Natural killer cell (primary cell): ENCODE results near the gene PRKAG1. TPM values are rescaled to one million over a fixed set of nuclear protein-coding genes. Genes with fewer than 3 reads are reported as not detected.

Experiments
- ATAC-seq, 3 donors: fragments of 150-1000 bp in 2 of 3; fragments of 200-7000 bp in 1 of 3; cut with Tn5 transposase; 1 replicate in 1 of 3; 2 replicates in 2 of 3; pipeline ENCODE4 v1.10.0; 2021; ENCODE audit warnings: mild to moderate bottlenecking in 2 of 3, moderate library complexity in 2 of 3
- DNase-seq, 2 donors: peaks; one replicate each; pipeline versions ENCODE4 v3.0.0 to v3.0.0-alpha.2; 2013 to 2021; ENCODE audit warnings: mixed read lengths in 1 of 2
- H3K27ac ChIP-seq: one replicate; pipeline ENCODE4 v1.5.1; 2013; ENCODE audit warnings: mild to moderate bottlenecking, low read length
- H3K27me3 ChIP-seq: one replicate; pipeline ENCODE4 v1.6.1; 2013; ENCODE audit warnings: low read length; ENCODE audit not compliant: control insufficient read depth, insufficient read depth
- H3K36me3 ChIP-seq: one replicate; pipeline ENCODE4 v1.6.1; 2013; ENCODE audit warnings: low read length; ENCODE audit not compliant: control insufficient read depth, insufficient read depth
- H3K4me1 ChIP-seq: one replicate; pipeline ENCODE4 v1.6.1; 2013; ENCODE audit warnings: low read length; ENCODE audit not compliant: control insufficient read depth, insufficient read depth
- H3K4me3 ChIP-seq: one replicate; pipeline ENCODE4 v1.5.1; 2013; ENCODE audit warnings: low read length
- H3K9me3 ChIP-seq: one replicate; pipeline ENCODE4 v1.6.1; 2013; ENCODE audit warnings: low read length; ENCODE audit not compliant: control insufficient read depth, insufficient read depth
- H3K27ac Mint-ChIP-seq, 2 donors: one replicate each; pipeline ENCODE4 v1.8.0; 2022; ENCODE audit warnings: mild to moderate bottlenecking in 2 of 2, mixed read lengths in 2 of 2, moderate library complexity in 1 of 2
- H3K27me3 Mint-ChIP-seq, 2 donors: one replicate each; pipeline ENCODE4 v1.8.0; 2022; ENCODE audit warnings: low read depth in 2 of 2, mixed read lengths in 2 of 2
- H3K36me3 Mint-ChIP-seq: one replicate; pipeline ENCODE4 v1.8.0; 2022; ENCODE audit warnings: mixed read lengths
- H3K4me1 Mint-ChIP-seq, 2 donors: one replicate each; pipeline ENCODE4 v1.8.0; 2022; ENCODE audit warnings: mixed read lengths in 2 of 2
- H3K4me3 Mint-ChIP-seq: one replicate; pipeline ENCODE4 v1.8.0; 2022; ENCODE audit warnings: mild to moderate bottlenecking, moderate library complexity, mixed read lengths
- H3K9me3 Mint-ChIP-seq, 2 donors: one replicate each; pipeline ENCODE4 v1.8.0; 2022; ENCODE audit warnings: mixed read lengths in 2 of 2
- CTCF ChIP-seq: fragments of 200-600 bp; IDR thresholded peaks from one replicate; pipeline ENCODE4 v1.8.0; 2022; ENCODE audit warnings: antibody characterized with exemption
- WGBS: methylation state at CpG from one replicate; pipeline ENCODE4 v1.1.7; 2013; ENCODE audit warnings: missing lambda C conversion rate; ENCODE audit not compliant: insufficient coverage; 5-methylcytosine and 5-hydroxymethylcytosine counted together
- intact Hi-C: fragments of 100-400 bp; cut with micrococcal nuclease; formaldehyde crosslinking; loops from one replicate; pipeline ENCODE4 v1.14.2; 2022
- total RNA-seq, 4 donors: library from RNA; stranded (reverse); fragments of 120-200 nt in 1 of 4; gene quantifications; one replicate each; pipeline versions ENCODE4 v1.2.3 to v1.2.4, GENCODE V29; 2013 to 2022

The PRKAG1 gene
- total RNA-seq, 3 donors from 2014 or later (not counting 1 experiment from before 2014, with no cell fraction given), result 76.4 to 100 (median 81.1) TPM

- Mint-ChIP-seq H3K27me3 (no peaks in the 10 kb centered on the region), H3K27ac (peak overlapping the region; percentile 81 to 85), H3K36me3 (peaks cover 8% of the 10 kb centered on the region), H3K4me3 (peak overlapping the region; percentile 91), H3K9me3 (no peaks in the 10 kb centered on the region), H3K4me1 (peaks cover 61 to 78% of the 10 kb centered on the region in 2 donors)
- Histone ChIP-seq H3K4me3 (no peak overlapping the region), H3K27ac (peak overlapping the region; percentile 4), H3K4me1 (peaks cover 52% of the 10 kb centered on the region), H3K27me3 (no peaks in the 10 kb centered on the region), H3K9me3 (no peaks in the 10 kb centered on the region), H3K36me3 (peaks cover 41% of the 10 kb centered on the region)
- no peak for TF ChIP-seq CTCF
- peak in 1 of 2 donors; percentile 82 for DNase-seq
- WGBS, result 42% methylated on average over 5 of the region's 7 CpGs
- intact Hi-C loops, result no loop called here
- peak; percentile 65 to 79 (median 67) for ATAC-seq
Measured at GRCh38 chr12:49055978-49056754, 37.6 kb upstream of the PRKAG1 start.

- no peak overlapping the region for H3K4me3 Mint-ChIP-seq
- H3K4me3 ChIP-seq, result no peak overlapping the region
- no peaks in the 10 kb centered on the region for H3K9me3 Mint-ChIP-seq
- peaks cover 48% of the 10 kb centered on the region for H3K4me1 ChIP-seq
- peak overlapping the region; percentile 81 to 85 for H3K27ac Mint-ChIP-seq
- 96% methylated on average over 4 of the region's 4 CpGs for WGBS
- H3K36me3 ChIP-seq, result peaks cover 52% of the 10 kb centered on the region
- ATAC-seq (no peak), DNase-seq (no peak)
- H3K27ac ChIP-seq, result no peak overlapping the region
- TF ChIP-seq CTCF, result no peak
- no peaks in the 10 kb centered on the region for H3K9me3 ChIP-seq
- intact Hi-C loops, result no loop called here
- peaks cover 56 to 80% of the 10 kb centered on the region in 2 donors for H3K4me1 Mint-ChIP-seq
- H3K36me3 Mint-ChIP-seq, result peaks cover 8% of the 10 kb centered on the region
- H3K27me3 Mint-ChIP-seq, result no peaks in the 10 kb centered on the region
- H3K27me3 ChIP-seq, result no peaks in the 10 kb centered on the region
Measured at GRCh38 chr12:49055092-49055491, 36.5 kb upstream of the PRKAG1 start.

DNA sequence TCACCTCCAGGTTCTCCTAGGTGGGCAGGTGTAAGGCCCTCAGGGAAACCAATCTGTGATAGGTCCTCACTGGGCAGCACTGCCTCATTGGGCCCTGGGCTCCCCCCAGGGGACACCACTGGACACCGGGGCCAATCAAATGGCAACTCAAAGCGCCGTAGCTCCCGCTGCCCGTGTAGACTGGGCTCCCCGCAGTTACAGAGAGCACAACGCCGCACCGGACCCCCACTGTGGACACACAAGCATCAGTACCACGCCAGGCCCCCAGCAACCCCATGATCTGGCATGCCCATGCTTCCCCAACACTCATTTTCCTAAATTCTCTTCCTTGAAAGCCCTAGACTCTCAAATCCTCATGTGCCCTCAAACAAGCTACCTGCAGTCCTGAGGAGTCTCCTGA is 35.9 kb upstream of the PRKAG1 start:
- Mint-ChIP-seq H3K27me3 (no peaks in the 10 kb centered on the region), H3K4me1 (peaks cover 56 to 78% of the 10 kb centered on the region in 2 donors), H3K36me3 (peaks cover 8% of the 10 kb centered on the region), H3K9me3 (no peaks in the 10 kb centered on the region), H3K27ac (peak overlapping the region; percentile 81 to 85), H3K4me3 (no peak overlapping the region)
- Histone ChIP-seq H3K36me3 (peaks cover 58% of the 10 kb centered on the region), H3K9me3 (no peaks in the 10 kb centered on the region), H3K4me1 (peaks cover 46% of the 10 kb centered on the region), H3K4me3 (no peak overlapping the region), H3K27ac (no peak overlapping the region), H3K27me3 (no peaks in the 10 kb centered on the region)
- 95% methylated on average over 10 of the region's 10 CpGs for WGBS
- intact Hi-C loops, result no loop called here
- no peak for TF ChIP-seq CTCF
- ATAC-seq (no peak), DNase-seq (no peak)
